Activated T-cell treated with anti-CD3 and anti-CD28 coated beads, Interleukin-2, amount 50 U/mL, for 72 hours (primary cell): ENCODE measurements around the gene MLLT10. TPM values are rescaled to one million over a fixed set of nuclear protein-coding genes. Genes with fewer than 3 reads are reported as not detected.

Experiments
- ATAC-seq, 2 donors: fragments of 150-1000 bp; cut with Tn5 transposase; replicated peaks in 1 of 2; 2 replicates each; pipeline ENCODE4 v1.10.0; 2021; ENCODE audit warnings: moderate library complexity in 2 of 2, mild to moderate bottlenecking in 1 of 2
- DNase-seq, 2 donors: peaks; one replicate each; pipeline ENCODE4 v3.0.0; 2021 to 2022; ENCODE audit warnings: mixed read lengths in 1 of 2
- H3K27ac Mint-ChIP-seq: one replicate; pipeline ENCODE4 v1.8.0; 2022; ENCODE audit warnings: mild to moderate bottlenecking, moderate library complexity, mixed read lengths
- H3K27me3 Mint-ChIP-seq: one replicate; pipeline ENCODE4 v1.8.0; 2022; ENCODE audit warnings: low read depth, mixed read lengths
- H3K36me3 Mint-ChIP-seq, 2 donors: one replicate each; pipeline ENCODE4 v1.8.0; 2022; ENCODE audit warnings: mixed read lengths in 2 of 2, mild to moderate bottlenecking in 1 of 2; ENCODE audit not compliant: insufficient read depth in 2 of 2
- H3K4me1 Mint-ChIP-seq: one replicate; pipeline ENCODE4 v1.8.0; 2022; ENCODE audit warnings: low read depth, mixed read lengths
- H3K4me3 Mint-ChIP-seq, 2 donors: one replicate each; pipeline ENCODE4 v1.8.0; 2022; ENCODE audit warnings: mild to moderate bottlenecking in 2 of 2, mixed read lengths in 2 of 2, moderate library complexity in 2 of 2
- H3K9me3 Mint-ChIP-seq, 2 donors: one replicate each; pipeline ENCODE4 v1.8.0; 2022; ENCODE audit warnings: mixed read lengths in 2 of 2
- total RNA-seq, 2 donors: library from RNA; stranded (reverse); gene quantifications; one replicate each; pipeline ENCODE4 v1.2.3, GENCODE V29; 2022

MLLT10 gene
- total RNA-seq, 2 donors from 2014 or later, result 45.4 to 46.0 TPM

DNA sequence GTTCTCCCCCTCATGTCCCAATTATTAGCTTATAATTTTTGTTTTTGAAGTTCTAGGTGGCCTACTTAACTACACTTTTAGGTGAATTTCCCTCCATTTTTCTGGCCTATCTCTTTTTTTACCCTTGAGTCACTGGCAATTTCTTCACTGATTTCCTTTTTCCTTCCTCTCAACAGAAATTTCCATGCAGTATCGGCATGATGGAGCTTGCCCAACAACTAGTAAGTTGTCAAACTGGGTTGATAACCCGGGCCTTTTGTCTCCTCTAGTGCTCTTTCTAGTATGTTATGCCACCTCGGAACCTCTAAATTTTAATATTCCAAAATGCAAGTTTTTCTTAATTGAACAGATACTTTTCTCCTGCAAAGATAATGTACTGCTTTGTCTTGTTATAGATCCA lies 147.1 kb downstream of the MLLT10 start:
- no peaks in the 10 kb centered on the region for H3K27me3 Mint-ChIP-seq
- H3K9me3 Mint-ChIP-seq, result no peaks in the 10 kb centered on the region
- H3K4me1 Mint-ChIP-seq, result no peaks in the 10 kb centered on the region
- H3K36me3 Mint-ChIP-seq, result peaks cover 5 to 10% of the 10 kb centered on the region in 2 donors
- DNase-seq (no peak), ATAC-seq (no peak)
- H3K27ac Mint-ChIP-seq, result no peak overlapping the region
- no peak overlapping the region for H3K4me3 Mint-ChIP-seq

DNA sequence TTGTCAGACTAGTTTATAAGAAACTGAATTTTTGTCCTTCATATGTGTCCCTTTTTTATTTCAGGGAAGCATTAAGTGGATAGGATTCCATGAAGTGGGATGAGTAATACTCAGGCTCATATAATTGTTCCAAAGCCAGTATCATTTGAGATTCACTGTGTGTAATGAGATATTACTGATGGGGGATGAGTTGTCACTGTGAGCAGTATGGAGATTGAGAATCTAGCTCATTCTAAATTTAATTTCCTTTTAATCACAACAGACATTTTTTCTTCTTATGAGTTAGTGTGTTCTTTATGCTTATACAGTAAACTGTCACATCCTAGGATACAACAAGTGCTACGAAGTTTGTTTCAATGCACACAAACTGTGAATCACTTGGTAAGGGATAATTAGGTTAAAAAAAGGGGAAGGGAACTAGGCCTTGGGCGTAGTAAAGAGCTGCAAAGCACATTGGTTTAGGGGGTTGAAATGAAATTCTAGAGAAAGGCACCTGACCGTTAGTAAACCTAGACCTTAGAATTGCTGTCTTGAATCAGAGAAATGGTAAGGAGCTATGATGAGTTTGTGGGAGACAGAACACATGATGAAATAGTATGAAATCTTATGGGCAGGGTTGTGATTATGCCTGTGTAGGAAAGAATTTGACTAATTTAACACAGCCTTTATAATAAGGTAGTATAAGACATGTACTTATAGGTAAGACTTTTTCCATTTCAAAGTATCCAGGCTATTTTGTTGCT lies 153.4 kb downstream of the MLLT10 start:
- H3K36me3 Mint-ChIP-seq, result peaks cover 4 to 11% of the 10 kb centered on the region in 2 donors
- H3K27ac Mint-ChIP-seq, result peak overlapping the region; percentile 99
- no peaks in the 10 kb centered on the region for H3K27me3 Mint-ChIP-seq
- peak; percentile 91 to 94 for ATAC-seq
- peaks cover 23% of the 10 kb centered on the region for H3K4me1 Mint-ChIP-seq
- peak overlapping the region; percentile 21 to 79 for H3K4me3 Mint-ChIP-seq
- DNase-seq, result no peak
- no peaks in the 10 kb centered on the region for H3K9me3 Mint-ChIP-seq

DNA sequence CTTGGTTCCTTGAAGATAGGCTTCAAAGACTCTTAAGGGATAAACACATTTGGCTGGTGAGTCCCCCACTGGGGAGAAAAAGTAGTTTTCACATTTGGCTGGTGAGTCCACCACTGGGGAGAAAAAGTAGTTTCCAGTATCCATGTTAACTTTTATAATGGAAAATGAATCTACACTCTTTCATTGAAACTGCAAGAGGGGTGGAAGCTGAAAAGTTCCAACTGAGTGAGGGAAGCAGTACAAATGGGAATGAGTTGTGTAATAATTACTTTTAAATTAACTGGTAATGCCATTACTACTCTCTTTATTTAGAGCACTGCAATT lies 153.9 kb downstream of the MLLT10 start:
- ATAC-seq (no peak), DNase-seq (no peak)
- peak overlapping the region; percentile 99 for H3K27ac Mint-ChIP-seq
- H3K4me3 Mint-ChIP-seq, result peak overlapping the region; percentile 21 to 79
- H3K9me3 Mint-ChIP-seq, result no peaks in the 10 kb centered on the region
- peaks cover 4 to 11% of the 10 kb centered on the region in 2 donors for H3K36me3 Mint-ChIP-seq
- peaks cover 23% of the 10 kb centered on the region for H3K4me1 Mint-ChIP-seq
- no peaks in the 10 kb centered on the region for H3K27me3 Mint-ChIP-seq

DNA sequence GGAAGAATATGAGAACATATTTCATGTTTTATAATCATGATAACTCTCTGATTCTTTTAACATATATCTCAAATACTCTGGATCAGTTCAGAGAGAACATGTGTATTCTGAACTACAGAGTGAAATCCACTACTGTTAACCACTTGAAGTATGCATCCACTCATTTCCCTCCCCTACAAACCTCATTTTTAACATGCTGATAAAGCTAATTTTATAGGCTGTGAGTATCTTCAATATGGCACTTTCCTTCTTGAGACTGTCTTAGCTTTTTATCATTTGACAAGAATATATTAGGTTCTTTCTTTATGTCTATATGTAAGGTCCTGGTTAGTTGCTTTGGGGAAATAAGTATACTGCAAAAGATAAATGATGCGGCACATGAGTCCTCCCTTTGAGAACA lies 154.8 kb downstream of the MLLT10 start:
- DNase-seq (no peak), ATAC-seq (no peak)
- H3K4me1 Mint-ChIP-seq, result peaks cover 23% of the 10 kb centered on the region
- peaks cover 4 to 11% of the 10 kb centered on the region in 2 donors for H3K36me3 Mint-ChIP-seq
- H3K27me3 Mint-ChIP-seq, result no peaks in the 10 kb centered on the region
- peak overlapping the region in 1 of 2 donors; percentile 29 for H3K4me3 Mint-ChIP-seq
- peak overlapping the region; percentile 99 for H3K27ac Mint-ChIP-seq
- H3K9me3 Mint-ChIP-seq, result no peaks in the 10 kb centered on the region

DNA sequence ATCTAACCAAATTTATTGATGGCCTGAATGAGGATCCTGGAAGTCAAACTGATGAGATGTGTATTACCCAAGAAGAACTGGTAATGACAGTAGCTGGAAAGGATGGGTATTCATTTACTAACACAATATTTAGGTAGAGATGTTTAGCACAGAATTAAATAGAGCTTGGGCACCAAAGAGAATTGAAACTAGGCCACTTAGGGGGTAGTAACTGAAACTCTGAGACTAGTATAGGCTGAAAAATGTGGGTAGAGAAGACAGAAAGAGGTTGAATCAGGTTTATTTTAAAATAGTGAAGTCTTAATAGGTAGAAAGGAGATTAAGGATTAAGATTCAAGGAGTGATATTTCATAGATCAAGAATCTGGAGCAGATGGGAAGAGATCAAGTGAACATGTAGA lies 155.8 kb downstream of the MLLT10 start:
- Mint-ChIP-seq H3K27ac (peak overlapping the region; percentile 1), H3K27me3 (no peaks in the 10 kb centered on the region), H3K36me3 (peaks cover 3 to 11% of the 10 kb centered on the region in 2 donors), H3K4me3 (no peak overlapping the region), H3K4me1 (peaks cover 23% of the 10 kb centered on the region), H3K9me3 (no peaks in the 10 kb centered on the region)
- no peak for DNase-seq
- no peak for ATAC-seq

DNA sequence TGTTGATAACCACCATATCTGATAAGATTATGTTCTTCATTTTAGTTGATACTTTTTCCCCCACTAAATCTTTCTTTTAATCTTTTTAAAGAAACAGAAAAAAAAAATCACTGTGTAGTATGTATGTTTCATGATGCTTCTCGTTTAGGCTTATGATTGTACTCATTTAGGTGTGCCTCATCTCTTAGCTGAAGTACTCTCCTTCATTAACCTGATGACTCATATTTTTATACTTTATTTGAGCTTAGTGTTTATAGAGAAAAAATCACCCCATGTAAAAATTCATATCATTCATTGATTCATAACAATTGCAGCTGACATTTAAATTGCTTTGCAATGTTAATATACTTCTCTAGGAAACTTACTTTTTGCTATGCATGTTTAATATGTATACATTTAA lies 158.9 kb downstream of the MLLT10 start:
- Mint-ChIP-seq H3K4me3 (no peak overlapping the region), H3K36me3 (peaks cover 4 to 15% of the 10 kb centered on the region in 2 donors), H3K4me1 (peaks cover 13% of the 10 kb centered on the region), H3K27me3 (no peaks in the 10 kb centered on the region), H3K9me3 (peaks cover 0 to under 1% of the 10 kb centered on the region in 2 donors), H3K27ac (no peak overlapping the region)
- no peak for ATAC-seq
- DNase-seq, result no peak

DNA sequence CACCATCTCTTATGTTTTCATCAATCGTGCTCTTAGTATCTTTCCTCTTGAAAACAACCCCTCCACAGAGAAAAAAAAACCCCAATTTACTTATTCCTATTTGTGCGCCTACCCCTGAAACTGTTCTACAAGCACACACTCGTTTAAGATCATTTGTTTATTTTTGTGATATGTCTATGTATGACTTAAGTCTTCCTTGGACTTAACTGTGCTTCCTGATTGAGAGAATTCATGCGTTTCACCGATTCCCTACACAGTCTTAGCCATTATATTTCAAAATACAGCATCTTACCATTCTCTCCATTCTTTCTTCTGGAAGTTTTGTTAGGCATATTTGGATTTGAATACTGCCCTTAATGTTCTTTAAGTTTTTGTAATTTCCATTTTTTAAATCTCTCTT lies 159.4 kb downstream of the MLLT10 start:
- Mint-ChIP-seq H3K27ac (peak overlapping the region; percentile 31), H3K4me3 (no peak overlapping the region), H3K9me3 (peaks cover 0 to 3% of the 10 kb centered on the region in 2 donors), H3K36me3 (peaks cover 8 to 17% of the 10 kb centered on the region in 2 donors), H3K27me3 (no peaks in the 10 kb centered on the region), H3K4me1 (peaks cover 8% of the 10 kb centered on the region)
- ATAC-seq, result no peak
- no peak for DNase-seq

DNA sequence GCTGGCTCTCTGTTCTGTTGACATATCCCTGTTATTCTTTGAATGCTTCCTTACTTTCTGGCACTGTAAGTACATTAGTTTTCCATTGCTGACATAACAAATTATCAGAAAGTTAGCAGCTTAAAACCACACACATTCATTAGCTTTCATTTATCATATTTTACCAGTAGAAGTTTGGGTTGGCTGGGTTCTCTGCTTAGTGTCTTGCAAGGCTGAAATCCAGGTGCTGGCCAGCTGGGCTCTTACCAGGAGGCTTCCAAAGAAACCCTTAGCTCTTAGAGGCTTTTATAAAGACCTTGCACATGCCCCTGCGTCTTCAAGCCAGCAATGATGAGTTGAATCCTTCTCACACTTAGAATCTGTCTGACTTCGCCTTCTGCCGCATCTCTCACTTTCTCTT lies 160.6 kb downstream of the MLLT10 start:
- Mint-ChIP-seq H3K27ac (no peak overlapping the region), H3K27me3 (no peaks in the 10 kb centered on the region), H3K4me3 (no peak overlapping the region), H3K36me3 (peaks cover 13 to 20% of the 10 kb centered on the region in 2 donors), H3K9me3 (peaks cover 3 to 5% of the 10 kb centered on the region in 2 donors), H3K4me1 (no peaks in the 10 kb centered on the region)
- DNase-seq (no peak), ATAC-seq (no peak)

DNA sequence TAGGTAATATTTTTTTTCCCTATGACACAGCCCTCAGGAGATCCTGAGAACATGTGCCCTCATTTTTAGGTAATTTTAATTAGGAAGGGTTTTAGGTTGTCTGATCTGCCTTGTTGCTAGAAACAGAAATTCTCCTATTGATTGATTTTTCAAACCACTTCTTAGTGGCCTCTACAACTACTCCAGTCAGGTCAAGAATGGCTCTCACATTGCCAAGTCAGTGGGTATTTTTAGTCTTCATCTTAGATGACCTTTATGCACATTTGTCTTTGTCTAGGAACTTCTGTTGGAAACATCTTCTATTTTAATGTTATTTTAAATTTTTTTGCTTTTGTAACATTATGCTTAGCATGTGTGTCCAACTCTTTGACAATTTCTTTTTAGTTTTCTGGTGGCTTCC lies 162.3 kb downstream of the MLLT10 start:
- no peak overlapping the region for H3K4me3 Mint-ChIP-seq
- no peak for ATAC-seq
- no peaks in the 10 kb centered on the region for H3K4me1 Mint-ChIP-seq

DNA sequence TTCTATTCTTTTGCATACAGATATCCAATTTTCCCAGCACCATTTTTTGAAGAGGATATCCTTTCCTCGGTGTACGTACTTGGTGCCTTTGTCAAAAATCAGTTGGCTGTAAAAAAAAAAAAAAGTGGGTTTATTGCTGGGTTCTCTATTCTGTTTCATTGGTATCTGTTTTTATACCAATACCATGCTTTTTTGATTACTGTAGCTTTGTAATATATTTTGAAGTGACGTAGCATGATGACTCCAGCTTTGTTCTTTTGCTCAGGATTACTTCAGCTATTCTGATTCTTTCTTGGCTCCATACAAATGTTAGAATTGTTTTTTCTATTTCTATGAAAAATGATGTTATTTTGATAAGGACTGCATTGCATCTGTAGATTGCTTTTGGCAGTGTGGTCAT lies 165.5 kb downstream of the MLLT10 start:
- peaks cover 32 to 38% of the 10 kb centered on the region in 2 donors for H3K36me3 Mint-ChIP-seq
- peaks cover 20% of the 10 kb centered on the region for H3K4me1 Mint-ChIP-seq
- peak overlapping the region; percentile 63 for H3K27ac Mint-ChIP-seq

More for the DNA sequence above, 162.3 kb downstream of the MLLT10 start:
- no peaks in the 10 kb centered on the region for H3K27me3 Mint-ChIP-seq
- no peak overlapping the region for H3K27ac Mint-ChIP-seq
- peaks cover 11 to 16% of the 10 kb centered on the region in 2 donors for H3K9me3 Mint-ChIP-seq
- no peak for DNase-seq
- peaks cover 26 to 34% of the 10 kb centered on the region in 2 donors for H3K36me3 Mint-ChIP-seq

DNA sequence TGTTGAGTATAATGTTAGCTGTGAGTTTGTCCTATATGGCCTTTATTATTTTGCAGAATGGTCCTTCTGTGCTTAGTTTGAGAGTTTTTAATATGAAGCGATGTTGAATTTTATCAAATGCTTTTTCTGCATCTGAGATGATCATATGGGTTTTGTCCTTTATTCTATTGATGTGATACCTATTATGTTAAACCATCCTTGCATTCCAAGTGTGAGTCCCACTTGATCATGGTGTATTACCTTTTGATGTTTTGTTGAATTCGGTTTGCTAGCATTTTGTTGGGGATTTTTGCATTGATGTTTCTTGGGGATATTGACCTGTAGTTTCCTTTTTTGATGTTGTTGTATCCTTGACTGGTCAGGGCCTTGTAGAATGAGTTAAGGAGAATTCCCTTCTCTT lies 166.4 kb downstream of the MLLT10 start:
- Mint-ChIP-seq H3K36me3 (peaks cover 31 to 38% of the 10 kb centered on the region in 2 donors), H3K9me3 (peaks cover 13 to 18% of the 10 kb centered on the region in 2 donors), H3K4me1 (peaks cover 24% of the 10 kb centered on the region), H3K4me3 (no peak overlapping the region), H3K27ac (no peak overlapping the region), H3K27me3 (no peaks in the 10 kb centered on the region)
- ATAC-seq (no peak), DNase-seq (no peak)

More for the DNA sequence above, 165.5 kb downstream of the MLLT10 start:
- H3K4me3 Mint-ChIP-seq, result no peak overlapping the region
- ATAC-seq, result no peak
- H3K9me3 Mint-ChIP-seq, result peaks cover 13 to 18% of the 10 kb centered on the region in 2 donors
- DNase-seq, result no peak
- no peaks in the 10 kb centered on the region for H3K27me3 Mint-ChIP-seq

DNA sequence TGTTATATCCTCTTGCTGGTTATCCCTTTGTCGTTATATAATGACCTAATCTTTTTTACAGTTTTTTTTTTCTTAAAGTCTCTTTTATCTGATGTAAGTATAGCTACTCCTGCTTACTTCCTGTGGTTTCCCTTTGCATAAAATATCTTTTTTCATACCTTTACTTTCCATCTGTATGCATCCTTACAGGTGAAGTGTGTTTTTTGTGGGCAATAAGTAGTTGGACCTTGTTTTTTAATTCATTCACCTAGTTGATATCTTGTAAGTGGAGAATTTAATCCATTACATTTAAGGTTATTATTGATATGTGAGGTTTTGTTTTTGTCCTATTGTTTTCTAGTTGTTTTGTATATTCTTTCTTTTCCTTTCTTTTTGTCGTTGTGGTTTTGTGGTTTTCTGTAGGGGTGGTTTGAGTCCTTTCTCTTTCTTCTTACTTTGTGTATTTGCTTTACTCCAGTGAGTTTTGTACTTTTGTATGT lies 168.6 kb downstream of the MLLT10 start:
- Mint-ChIP-seq H3K27me3 (no peaks in the 10 kb centered on the region), H3K4me3 (peak overlapping the region; percentile 20 to 38), H3K36me3 (peaks cover 33 to 35% of the 10 kb centered on the region in 2 donors), H3K9me3 (peaks cover 13 to 18% of the 10 kb centered on the region in 2 donors), H3K27ac (peak overlapping the region; percentile 44), H3K4me1 (peaks cover 34% of the 10 kb centered on the region)
- ATAC-seq (peak; percentile 42 to 55), DNase-seq (no peak)

DNA sequence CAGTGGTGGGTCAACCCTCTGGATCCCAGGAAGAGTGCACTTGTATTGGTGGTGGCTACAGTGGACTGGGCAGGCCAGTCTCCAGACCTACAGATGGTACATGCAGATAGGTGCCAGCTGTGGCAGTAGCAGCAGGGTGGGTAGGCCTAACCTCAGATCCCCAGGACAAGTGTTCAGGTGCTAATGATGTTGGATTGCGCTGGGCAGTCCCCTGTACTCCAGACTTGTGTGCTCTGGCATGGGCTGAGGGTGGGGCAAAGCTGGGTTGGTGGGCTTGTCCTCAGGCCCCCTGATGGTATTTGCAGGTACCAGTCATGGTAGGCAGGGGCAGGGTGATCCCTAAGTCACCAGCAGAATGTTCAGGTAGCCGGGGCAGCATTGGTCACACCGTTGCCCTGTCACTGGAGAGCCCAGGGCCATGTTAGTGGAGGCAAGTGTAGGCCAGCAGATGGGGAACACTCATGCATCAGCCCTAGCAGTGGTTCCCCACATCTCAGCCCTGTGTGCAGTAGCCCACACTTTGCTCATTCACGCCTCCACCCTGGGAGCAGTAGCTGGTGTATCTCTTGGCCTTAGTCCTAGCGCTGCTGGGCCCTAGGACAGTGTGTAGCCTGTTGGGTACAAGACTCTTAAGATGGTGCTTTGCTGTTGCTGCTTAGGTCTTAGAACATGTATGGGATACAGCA lies 171.3 kb downstream of the MLLT10 start:
- ATAC-seq (no peak), DNase-seq (no peak)
- Mint-ChIP-seq H3K27me3 (no peaks in the 10 kb centered on the region), H3K36me3 (peaks cover 21 to 27% of the 10 kb centered on the region in 2 donors), H3K27ac (no peak overlapping the region), H3K4me1 (peaks cover 46% of the 10 kb centered on the region), H3K4me3 (no peak overlapping the region), H3K9me3 (peaks cover 7 to 12% of the 10 kb centered on the region in 2 donors)
